Spleen (tissue), 7 donors: Measurements from ENCODE around the gene RPL14.

Experiments
- CTCF ChIP-seq, 11 experiments: fragments of 200-600 bp in 7 of 11; fragments of 450-650 bp in 4 of 11; sonication (generic) in 4 of 11; IDR thresholded peaks in 8 of 11; conservative IDR thresholded peaks in 3 of 11; 1 replicate in 7 of 11; 2 replicates in 4 of 11; pipeline versions ENCODE4 v1.4.0 to v1.8.0; 2016 to 2021; ENCODE audit warnings: antibody characterized with exemption in 11 of 11, inconsistent platforms in 4 of 11, mild to moderate bottlenecking in 1 of 11
- POLR2A ChIP-seq, 3 donors: fragments of 450-650 bp; IDR thresholded peaks; one replicate each; pipeline ENCODE4 v1.5.1; 2017; ENCODE audit warnings: antibody characterized with exemption in 3 of 3, mild to moderate bottlenecking in 1 of 3
- POLR2AphosphoS5 ChIP-seq, 3 donors: sonication (generic); formaldehyde crosslinking; IDR thresholded peaks; one replicate each; pipeline ENCODE4 v1.5.1; 2017; ENCODE audit warnings: antibody characterized with exemption in 3 of 3
- donor health status: DM: no; HTN: no; CAD: no; lungs with moderate emphysema.
- donor health status: DM: no; HTN: no; CAD: no.
- donor health status: DM: no; HTN: no; CAD: no.

DNA sequence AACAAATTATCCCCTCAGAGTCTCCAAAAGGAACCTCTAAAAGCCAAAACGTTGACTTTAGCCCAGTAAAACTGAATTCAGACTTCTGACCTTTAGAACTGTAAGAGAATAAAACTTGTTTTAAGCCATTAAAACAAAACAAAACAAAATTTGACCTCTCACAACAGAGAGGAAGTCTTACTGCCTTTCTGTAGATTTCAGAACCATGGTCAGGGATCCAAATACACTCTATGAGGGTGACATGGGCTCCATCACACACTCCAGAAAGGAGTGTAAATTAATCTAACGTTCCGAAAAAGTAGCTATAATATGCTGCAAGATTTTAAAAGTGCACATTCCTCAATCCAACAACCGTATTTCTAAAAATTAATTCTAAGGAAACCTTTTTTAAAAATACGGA is 19.2 kb upstream of the RPL14 start:
- TF ChIP-seq CTCF (IDR thresholded peaks at IDR 0.05 in 8 of 11, conservative IDR thresholded peaks at IDR 0.05 in 3 of 11) (no peak), POLR2A (IDR thresholded peaks at IDR 0.05) (no peak), POLR2AphosphoS5 (IDR thresholded peaks at IDR 0.05) (no peak)
